NCI-H2196 treated with DMSO at 0.1 percent for 48 hours (cell line): ENCODE data around the gene EFCAB8.
"Not testable (repeated sequence)": the region's sequence is repeated elsewhere in the genome, so short reads cannot be mapped to it uniquely, and the experiment has no call there.

Experiments used
- DNase-seq: peaks from one replicate; lab custom pipeline; 2025; ENCODE audit not compliant: unreplicated experiment; lab: John Stamatoyannopoulos, UW

The EFCAB8 gene

DNA sequence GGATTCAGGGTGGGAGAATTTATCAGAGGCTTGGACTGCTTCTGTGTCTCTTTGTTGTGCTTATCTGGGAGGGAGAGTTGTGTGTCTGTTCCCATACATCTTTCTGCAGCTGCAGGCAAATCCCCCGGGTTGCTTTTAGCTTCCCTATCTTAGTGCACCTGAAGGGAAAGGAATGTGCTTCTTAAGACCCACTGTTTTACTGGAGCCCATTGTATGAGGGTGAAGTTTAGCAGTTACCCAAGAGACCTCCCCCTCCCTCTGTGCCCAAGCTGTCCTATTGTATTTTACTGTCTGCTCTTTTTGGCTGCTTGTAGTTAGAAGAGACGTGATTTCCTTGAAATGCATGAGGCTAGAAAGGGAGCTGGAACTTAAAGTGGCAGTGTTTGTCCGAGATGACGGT, 91.8 kb downstream of the EFCAB8 start:
- DNase-seq, result not testable (repeated sequence)

DNA sequence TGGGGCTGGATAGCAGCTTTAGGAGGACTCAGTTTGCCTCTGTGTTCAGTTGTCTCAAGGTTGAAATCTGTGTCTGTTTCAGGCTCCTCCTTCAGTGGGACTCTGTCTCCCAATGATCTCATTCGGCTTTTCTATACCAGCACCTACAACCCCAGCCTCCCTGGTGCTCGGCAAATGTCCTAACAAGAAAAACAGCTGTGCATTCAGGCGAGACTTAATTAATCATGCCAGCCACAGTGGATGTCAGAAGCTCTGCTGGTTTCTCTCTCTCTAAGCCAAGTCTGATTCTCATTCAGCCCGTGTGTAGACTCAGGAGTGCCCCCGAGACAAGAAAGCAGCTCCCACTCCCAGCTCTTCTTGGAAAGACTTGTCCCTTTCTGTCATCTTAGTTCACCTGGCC, 98.7 kb downstream of the EFCAB8 start:
- no peak for DNase-seq

DNA sequence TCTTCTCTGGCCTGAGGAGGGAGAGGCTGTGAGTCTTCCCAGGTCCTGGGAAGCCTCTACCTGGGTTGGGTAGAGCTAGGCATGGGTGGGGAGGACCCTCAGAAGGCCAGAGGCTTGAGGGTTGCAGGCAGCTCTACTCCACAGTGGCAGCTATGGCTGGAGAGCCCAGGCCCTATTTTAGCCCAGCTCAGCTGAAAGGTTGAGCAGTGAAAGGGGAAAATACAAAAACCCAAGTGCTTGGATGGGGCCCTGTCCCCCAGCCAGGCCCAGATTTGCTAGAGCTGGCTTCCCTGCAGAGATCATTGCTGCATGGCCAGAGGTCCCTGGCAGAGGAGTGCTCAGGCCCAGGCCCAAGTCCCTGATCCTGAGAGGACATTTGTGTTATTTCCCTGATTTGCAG, 99.9 kb downstream of the EFCAB8 start:
- DNase-seq, result no peak

DNA sequence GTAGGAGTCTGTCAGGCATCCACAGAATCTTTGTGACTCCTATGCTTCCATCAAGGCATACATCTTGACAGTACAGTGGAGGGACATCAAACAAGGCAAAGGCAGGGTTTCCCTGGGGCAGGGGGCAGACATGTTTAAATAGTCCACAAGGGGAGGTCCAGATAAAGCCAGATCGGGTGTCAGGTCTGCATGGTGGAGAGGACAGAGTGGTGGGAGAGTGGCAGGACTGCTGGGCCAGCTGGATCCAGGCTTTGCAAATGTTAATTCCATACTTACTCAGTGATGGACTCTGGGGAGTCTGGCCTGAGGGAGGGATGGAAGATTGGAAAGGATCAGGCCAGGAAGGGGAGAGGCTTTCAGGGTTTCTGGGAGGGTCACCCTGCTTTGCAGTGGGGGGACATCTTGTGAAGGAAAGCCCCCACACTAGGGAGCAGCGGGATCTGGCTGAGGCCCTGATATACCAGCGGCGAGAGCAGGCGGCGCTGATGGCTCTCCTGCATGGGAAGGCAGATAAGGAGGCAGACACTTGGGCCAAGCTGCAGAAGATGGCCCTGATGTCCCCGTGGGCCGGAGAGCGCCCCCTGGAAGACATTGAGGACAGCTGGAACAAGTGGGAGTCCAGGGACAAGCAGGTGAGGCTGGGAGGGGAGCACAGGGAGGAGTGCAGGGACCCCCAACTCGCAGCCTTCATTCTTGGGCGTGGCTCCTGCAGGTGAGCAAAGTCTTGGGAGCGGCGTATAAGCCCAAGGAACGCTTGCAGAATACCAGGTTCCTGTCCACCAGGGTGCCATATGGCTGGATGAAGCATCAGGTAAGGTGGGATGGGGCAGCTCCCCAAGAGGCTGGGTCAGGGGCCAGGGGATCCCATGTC, 100.9 kb downstream of the EFCAB8 start:
- DNase-seq, result no peak

DNA sequence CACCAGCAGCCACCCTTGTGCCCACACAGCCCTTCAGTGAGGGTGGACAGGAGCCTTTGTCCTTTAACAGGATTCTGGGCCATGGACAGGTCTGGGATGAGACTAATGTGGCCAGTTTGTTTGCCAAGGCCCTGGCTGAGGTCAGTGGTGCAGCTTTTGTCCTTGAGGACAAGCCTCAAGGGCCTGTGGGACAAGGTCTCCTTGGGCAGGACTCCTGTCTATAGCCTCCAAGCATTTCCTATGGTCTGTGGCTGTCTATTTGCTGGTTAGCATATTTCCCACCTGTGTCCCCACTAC, 101.4 kb downstream of the EFCAB8 start:
- DNase-seq, result no peak

DNA sequence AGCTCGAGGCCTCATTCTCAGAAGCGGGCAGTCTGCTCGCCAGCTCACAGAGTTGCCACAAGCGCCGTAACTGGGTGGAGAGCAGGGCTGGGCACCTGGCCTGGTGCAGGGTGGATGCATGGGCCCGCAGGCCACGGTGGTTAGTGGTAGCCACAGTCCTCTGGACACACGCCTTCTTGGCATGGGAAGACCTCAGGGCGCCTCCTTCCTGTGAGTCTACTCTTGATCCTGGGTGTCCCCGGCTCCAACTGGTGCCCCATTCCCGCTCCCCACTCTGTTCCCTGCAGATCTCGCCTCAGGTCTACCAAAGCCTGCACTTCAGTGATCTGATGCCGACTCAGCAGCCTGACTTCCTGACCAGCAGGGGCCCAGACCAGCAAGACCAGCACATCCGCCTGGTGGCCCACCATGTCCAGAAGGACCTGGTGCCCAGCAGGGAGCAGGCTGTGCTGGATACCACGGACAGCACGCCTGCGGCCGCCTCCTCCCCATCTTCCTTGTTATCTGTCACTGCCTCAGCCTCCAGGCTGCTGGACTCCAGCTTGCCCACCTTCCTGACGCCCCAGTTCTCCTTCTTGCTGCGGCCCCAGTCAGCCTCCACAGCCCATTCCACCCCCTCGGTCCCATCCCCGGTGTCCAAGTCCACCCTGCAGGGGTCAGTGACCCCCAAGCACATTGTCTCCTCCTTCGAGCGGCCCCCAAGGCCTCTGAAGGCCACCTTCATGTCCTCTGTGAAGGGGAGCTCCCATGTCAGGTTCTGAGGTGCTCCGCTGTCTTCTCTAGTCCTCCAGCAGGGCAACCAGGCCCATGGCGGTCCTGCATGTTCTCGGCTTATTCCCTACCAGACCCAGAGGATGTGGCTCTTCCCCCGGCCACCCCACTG, 102.4 kb downstream of the EFCAB8 start:
- no peak for DNase-seq

DNA sequence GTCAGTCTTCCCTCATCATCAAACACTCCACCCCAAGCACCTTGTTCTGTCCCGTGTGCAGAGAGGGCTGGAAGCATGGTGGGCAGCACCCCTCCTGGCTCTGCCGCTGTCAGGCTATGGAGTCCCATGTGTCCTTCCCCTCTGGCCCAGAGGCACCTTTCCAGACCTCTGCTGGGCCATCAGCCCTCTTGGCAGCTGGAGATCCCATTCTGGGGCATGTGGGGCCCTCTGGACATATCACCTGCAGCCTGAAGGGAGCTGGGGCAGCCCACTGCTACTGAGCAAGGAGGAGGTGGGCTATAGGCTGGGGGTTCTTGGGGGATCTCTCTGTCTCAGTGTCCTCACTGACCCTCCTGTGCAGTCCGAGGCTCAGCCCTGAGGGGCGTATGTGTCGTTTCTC, 103.3 kb downstream of the EFCAB8 start:
- DNase-seq, result no peak

DNA sequence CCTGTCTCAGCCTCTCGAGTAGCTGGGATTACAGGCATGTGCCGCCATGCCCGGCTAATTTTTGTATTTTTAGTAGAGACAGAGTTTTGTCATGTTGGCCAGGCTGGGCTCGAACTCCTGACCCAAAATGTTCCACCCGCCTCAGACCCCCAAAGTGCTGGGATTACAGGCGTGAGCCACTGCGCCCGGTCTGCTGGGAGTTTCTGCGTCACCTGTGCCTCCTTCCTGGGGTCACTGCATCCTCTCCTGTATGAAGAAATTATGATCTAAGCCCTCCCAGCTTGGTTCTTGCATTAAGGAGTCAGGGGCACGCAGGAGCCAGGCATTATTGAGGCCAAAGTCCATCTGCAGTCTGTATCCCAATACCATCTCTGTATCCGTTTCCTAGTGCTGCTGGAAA, 103.9 kb downstream of the EFCAB8 start:
- not testable (repeated sequence) for DNase-seq

DNA sequence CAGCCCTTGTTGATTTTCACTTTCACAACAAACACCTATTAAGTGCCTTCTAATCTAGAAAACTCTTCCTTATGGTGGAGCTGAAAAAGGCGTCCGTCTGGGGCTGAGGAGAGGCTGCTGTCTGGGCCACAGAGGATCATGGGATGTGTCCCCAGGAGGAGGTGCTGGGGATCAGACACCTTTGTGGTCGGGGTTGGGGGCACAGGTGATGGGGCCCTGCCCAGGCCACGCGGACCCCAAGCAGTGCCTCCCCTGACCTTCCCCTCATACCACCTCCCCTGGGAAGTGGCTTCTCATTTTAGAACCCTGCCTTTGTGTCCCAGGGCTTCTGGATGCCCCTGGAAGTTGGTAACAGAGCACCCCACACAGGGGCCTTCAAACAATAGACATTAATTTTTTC, 104.5 kb downstream of the EFCAB8 start:
- no peak for DNase-seq

DNA sequence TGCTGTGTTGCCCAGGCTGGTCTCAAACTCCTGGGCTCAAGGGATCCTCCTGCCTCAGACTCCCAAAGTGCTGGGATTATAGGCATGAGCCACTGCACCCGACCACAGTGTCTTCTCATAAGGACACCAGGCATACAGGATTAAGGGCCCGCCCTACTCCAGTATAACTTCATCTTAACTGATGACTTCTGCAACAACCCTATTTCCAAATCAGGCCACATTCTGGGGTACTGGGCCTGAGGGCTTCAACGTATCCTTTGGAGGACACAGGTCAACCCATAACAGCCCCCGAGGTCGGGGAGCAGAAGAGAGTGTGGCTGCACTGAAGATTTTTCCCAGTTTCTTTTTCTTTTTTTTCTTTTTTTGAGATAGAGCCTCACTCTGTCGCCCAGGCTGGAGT, 105.9 kb downstream of the EFCAB8 start:
- DNase-seq, result no peak

DNA sequence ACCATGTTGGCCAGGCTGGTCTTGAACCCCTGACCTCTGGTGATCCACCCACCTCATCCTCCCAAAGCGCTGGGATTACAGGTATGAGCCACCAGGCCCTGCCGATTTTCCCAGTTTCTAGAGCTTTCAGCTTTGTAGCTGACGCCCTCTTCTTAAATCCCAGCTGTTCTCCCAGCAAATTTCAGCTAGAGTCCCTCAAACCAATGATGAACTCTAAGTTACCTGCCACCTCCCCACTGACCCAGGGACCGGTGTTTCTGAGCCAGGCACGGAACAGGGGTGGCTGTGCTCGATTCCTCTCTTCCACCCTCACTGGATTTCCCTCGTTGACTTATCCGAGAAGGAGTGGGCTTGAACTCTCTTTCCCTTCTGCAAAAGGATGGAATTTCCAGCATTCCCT, 106.4 kb downstream of the EFCAB8 start:
- no peak for DNase-seq

DNA sequence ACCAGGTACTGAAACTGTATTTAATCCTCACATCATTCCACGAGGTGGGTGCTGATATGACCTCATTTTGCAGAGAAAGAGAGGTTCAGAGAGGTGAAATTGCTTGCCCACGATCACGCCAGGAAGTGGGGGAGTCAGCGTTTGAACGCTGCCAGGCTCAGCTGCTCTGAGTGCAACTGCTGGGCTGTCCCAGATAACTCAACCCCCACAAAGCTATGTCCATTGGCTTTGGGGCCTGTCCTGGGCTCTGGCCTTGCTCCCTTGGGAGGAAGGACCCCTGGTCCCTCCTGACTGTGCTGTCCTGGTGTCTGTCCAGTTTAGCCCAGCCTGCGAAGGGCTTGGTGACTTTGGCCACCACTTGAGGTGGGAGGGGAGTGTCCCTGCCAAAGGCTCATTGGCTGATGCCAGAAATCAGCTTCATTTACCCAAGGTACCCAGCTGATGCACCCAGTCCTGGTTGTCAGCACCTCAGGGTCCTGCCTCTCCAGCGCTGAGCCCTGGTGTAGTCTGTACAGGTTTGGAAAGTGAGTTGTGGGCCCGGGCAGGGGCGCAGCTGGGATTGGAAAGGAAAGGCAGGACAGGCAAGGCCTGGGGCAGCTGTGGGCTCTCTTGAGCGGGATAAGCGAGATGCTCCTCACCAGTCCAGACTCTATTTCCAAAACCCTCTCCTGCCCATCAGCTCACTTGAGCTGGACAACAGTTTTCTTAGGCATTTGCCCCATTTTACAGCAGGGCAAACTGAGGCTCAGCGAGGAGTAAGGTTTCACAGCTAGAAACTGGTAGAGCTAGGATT, 107.1 kb downstream of the EFCAB8 start:
- no peak for DNase-seq

DNA sequence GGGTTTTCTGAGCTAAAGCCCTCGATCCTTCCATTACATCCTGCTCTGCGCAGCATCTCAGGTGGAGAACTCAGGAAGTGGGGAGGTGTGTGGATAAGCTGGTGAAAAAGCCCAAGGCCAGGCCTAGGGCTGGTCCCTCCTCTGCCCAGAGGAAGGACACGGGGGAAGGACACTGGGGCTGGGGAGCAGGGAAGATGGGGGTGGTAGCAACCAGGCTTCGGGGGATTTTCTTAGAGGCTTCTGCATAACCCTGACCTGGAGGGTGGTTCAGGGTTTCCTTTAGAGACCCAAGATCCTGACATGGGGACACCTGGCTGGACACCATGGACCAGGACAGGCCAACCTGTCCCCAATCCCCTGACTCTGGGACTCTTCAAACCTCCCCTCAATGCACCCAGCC, 107.7 kb downstream of the EFCAB8 start:
- no peak for DNase-seq

DNA sequence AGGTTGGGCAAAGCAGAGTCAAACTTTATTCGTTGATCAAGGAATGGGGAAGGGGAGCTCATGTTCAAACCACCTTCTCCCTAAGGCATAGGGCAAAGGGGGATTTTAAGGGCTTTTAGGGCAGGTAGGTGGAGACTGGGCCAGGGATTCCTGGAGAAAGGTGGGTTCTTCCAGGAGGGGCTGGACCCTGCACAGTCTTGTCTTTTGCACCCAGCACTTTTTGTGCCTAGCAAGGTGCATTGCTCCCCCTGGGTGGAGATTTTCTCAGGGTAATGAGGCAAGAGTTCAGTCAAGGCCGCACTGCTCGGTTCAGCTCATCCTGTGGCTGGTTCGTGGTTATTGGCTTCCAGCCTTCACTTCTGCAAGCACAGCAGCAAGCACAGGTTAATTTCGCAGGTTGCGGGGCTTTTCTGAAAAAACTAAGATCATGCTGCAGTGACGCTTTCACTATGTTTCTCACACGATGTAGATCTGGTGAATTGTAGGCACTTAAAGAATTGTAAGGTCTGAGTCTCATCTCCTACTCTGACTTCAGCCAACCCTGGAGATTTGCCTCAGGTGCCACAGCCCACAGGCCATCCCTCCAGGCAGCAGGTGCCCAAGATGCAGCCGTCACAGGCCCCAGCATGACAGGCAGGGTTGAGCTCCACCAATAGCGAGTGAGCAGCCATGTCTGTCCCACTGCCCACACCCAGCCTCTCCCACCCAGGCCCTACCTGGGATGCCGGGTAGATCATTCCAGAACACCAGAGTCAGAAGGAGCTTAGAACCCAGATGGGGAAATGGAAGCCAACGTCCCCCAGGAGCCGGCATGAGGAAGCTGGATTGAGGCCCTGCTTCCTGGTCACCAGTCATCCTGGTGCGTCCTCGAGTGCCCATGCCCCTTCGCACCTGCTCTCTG, 108.4 kb downstream of the EFCAB8 start:
- no peak for DNase-seq

DNA sequence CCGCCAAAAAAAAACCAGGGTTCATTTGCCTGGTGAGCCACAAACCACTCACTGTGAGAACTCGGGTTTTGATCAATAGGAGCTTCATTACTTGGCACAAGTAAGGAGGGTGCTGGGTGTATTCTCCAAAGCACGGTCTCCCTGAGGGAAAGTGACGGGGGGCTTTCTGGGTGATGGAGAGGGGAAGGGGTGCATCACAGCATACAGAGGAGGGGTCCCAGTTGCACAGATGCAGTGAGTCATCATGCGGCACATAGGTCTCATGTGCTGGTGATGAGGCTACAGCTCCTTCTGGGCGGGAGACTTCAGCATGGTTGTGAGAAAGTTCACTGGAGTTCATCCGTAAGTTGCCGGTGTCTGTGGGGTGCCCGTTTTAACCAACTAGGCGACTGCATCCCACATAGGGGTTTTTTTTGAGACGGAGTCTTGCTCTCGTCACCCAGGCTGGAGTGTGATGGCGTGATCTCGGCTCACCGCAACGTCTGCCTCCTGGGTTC, 109.3 kb downstream of the EFCAB8 start:
- DNase-seq, result no peak

DNA sequence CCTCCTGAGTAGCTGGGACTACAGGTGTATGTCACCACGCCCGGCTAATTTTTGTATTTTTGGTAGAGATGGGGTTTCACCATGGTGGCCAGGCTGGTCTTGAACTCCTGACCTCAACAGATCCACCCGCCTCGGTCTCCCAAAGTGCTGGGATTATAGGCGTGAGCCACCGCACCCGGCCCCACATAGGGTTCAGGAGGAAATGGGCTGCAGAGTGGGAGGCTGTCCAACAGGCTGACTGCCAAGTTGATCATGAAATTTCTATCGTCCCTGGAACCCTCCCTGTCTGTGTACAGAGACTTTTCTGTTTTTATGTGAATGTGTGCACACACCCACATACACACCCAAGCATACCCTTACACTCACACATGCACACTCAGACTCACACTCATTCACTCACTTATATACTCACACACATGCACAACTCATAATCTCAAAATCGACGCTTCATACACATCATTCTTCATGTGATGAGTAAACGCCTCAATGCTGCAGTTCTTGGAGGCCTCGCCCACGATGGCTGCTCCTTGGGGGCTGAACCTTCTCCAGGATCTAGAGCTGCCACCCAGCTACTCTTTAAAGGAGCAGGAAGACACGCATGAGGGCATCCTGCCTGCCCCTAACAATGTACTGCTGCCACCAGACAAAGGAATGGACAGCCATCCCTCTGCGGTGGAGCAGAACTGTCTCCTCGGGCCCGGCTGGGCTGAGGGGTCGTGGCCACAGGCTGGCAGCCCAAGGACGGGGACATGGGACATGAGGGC, 109.9 kb downstream of the EFCAB8 start:
- DNase-seq, result no peak

DNA sequence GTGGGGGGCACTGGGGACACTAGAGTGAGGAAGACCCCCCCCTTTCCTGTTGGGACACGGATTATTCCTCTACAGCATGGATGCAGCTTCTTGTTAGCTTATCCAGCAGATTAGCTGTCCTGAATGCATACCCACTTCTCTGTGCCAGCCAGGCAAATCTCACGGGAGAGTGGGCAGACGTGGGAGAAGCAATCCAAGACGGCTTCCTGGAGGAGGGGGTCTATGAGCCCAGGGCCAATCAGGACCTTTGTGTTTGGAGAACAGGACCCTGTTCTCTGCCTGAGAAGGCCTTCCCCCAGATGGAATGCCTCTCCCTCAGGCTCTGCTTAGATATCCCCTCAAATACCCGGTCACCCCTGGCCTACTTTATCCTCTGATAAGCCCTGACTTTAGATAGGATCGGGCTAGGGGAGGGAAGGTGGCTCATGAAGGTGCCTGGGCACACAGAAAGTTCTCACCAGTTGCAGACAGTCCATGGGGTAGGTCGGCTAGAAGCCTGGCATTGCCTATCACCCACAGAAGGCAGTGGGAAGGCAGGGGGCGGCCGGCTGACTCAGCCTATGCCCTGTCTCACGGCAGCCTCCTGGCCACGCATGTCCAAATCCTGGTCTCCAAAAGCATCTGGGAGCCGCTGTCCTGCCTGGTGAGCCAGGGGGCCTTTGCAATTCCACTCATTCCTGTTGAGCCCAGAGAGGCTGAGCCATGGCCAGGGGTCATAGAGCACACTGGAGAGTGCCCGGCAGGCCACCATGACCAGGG, 110.8 kb downstream of the EFCAB8 start:
- DNase-seq, result no peak

DNA sequence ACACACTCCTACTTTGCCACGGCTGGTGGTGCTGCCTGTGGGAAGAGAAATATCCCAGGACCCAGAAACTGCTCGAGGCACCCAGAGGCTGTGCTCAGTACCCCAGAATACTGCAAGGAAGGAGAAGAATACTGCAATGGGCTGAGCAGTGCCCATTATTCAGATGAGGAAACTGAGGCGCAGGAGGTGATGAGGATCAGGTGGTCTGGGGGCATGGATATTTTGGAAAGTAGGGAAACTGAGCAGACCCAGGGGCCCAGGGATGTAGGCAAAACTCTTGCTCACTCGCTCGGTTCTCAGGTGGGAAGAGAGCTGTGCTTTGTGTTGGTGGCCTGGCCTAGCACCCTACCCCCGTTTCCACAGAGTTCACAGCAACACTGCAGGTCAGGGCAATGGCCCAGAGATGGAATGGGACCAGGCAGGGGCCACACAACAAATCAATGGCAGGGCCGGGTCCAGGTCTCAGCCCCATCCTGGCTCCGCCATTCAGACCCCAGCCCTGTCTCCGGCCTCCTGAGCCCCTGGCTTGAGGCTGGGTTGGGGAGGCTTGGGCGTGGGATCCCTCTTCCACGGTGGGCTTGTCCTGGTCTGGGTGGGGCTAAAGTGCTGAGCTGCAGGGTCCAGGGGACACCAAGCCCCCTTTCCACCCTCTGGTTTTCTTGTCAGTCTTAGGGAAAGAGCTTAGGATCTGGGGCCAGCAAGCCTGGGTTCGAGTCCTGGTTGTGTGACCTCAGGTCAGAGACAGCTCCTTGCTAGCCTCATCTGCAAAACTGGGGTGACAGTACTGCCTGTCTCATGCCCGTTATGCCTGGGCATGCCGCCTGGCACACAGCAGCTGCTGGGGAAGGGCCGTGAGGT, 111.6 kb downstream of the EFCAB8 start:
- DNase-seq, result no peak
